HG02588 (cell line): ENCODE measurements around the gene ZNF701.

Experiments
- ATAC-seq: cut with Tn5 transposase; IDR thresholded peaks from one replicate; pipeline ENCODE4 v1.9.1; 2021; ENCODE audit warnings: mild to moderate bottlenecking, moderate library complexity; ENCODE audit not compliant: unreplicated experiment

Gene ZNF701

GRCh38 chr19:52635786-52636570, 65.9 kb downstream of the ZNF701 start:
- ATAC-seq: no peak
